COR-L47 (cell line): ENCODE measurements around the gene CCDC43.
"Not testable (repeated sequence)": the region's sequence is repeated elsewhere in the genome, so short reads cannot be mapped to it uniquely, and the experiment has no call there.

Source experiments
- DNase-seq: peaks from one replicate; lab custom pipeline; 2025; lab: John Stamatoyannopoulos, UW

CCDC43 gene, protein sequence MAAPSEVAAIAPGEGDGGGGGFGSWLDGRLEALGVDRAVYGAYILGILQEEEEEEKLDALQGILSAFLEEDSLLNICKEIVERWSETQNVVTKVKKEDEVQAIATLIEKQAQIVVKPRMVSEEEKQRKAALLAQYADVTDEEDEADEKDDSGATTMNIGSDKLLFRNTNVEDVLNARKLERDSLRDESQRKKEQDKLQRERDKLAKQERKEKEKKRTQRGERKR

DNA sequence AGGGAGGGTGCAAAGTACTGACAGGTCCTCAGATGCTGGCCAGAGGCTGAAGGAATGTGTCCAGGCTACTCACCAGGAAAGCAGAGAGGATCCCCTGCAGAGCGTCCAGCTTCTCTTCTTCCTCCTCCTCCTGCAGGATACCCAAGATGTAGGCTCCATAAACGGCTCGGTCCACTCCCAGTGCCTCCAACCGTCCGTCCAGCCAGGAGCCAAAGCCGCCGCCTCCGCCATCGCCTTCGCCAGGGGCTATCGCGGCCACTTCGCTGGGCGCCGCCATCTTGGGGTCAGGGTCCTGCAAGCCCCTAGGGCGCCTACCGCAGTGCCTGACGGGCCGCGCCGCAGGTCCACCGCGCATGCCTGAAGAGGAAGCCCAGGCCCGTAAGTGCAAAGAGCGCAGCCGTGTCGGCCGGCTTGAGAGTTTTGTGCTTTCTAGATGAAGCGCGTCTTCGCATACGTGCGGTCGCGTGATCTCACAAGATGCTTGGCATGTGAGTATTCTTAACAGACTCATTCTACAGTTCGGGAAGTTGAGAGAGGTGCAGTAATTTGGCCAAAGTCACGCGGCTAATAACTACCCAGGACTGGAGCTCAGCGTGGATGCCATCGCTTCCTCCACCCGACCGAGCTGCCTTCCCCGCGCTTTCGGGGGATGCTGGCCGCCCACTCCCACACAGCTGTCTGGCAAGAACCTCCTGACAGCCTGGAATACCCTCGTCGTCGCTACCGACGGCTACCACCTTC lies at the start of gene CCDC43:
CCDC43 (minus strand) TSS at position 300 of the 741 bp plus-strand sequence; CDS start at position 277, 23 bp downstream.
- DNase-seq, result peak; percentile 78

DNA sequence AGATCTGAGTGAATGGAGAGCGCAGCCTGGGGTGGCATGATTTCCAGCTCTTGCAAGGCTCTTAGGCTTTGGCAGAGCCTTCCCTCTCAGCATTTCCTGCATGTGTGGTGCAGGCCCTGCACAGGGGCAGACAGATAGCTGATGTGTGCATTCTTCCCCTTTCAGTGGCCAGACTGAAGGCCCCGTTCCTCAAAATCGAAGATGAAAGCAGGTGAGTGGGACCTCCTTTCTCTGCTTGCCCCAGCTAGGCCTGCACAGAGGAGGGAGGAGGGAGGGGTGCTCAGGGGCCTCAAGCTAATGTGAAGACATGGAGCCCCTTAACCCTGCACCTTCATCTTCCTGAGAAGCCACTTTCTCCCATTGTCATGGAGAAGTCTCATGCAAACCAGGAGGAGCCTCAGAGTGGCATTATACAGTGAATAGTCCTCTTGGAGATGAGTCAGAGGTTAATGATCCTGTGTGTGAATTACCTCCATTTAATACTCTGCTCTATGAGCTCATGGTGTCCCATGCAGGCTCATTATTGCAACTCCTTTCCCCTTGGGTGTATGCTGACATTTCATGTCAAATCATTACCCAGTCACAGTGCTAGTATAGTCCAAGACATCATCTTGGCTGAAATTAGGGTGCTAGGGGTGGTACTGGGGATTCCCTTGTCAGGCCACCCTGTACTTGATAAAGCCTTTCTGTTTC lies 48.8 kb upstream of the CCDC43 start:
- DNase-seq, result no peak

DNA sequence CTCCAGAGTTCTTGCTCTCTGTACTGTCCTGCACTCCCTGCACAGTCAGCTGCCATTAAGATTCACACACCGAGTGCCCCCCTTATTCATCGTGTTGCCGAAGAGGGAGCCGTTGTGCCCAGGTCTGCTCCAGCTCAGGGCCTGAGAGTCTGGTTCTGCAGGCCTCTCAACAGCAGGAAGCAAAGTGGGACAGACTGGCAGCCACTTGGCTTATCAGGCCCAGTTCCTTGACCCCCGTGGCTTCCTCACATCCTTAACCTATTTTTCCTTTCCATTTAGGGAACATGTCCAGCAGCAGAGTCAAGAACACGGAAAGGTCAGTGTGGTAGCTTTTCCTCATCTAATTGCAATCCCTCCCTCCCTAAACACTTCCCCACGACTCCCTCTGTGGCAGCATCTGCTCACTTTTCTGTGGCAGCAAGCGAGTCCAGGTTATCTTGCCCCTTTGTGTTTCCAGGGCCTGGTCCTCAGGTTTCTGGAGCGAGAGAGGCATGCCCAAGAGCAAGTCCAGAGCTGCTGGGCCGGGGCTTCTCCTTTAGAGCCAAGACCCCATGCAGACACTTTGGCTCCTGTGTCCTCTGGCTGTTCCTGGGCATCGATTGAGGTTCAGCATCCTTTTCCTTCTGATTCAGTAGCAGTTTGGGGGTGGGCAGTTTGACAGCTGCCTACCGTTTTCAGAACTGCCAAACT lies 47.1 kb upstream of the CCDC43 start:
- no peak for DNase-seq

DNA sequence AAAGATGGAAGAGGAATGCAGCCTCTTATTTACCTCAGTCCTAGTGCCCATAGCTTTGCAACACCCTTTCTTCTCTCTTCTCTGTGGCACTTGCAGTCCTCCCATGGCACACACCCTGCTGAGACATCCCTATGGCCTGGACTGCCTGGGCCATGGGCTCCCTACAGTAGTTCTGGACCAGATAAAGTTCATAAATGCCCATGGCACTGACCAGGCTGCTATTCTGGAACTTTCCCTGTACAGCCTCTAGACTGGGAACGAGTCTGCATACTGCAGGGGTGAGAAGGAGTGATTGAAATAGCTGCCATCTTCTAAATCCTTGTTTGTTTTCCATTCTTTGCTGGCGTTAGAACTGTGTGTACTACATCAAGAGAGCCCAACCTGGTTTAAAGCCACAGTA lies 44.7 kb upstream of the CCDC43 start:
- DNase-seq, result no peak

DNA sequence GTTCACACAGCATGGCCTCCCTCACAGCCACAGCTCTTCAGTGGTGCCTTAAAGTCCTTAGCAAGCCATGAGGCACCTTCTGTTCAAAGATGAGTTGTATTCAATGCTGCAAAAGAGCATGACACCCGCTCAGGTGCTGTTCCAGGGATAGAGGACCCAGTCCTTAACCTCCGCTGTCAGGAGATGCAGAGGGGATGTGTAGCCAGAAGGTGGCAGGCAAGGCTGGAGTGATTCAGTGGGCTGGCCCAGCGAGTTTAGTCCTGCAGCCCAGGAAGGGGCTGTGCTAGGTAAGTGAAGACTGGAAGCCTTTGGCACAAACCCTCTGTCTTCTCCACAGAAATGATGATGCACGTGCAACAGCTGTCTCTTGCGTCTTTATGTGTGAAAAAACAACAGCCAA lies 44.2 kb upstream of the CCDC43 start:
- DNase-seq, result no peak

GRCh38 chr17:44726121-44726520 lies 36.5 kb upstream of the CCDC43 start:
- not testable (repeated sequence) for DNase-seq

- DNase-seq, result no peak
Measured at GRCh38 chr17:44722254-44722653, 32.7 kb upstream of the CCDC43 start.

GRCh38 chr17:44719444-44719843 lies 29.9 kb upstream of the CCDC43 start:
- DNase-seq, result no peak

DNA sequence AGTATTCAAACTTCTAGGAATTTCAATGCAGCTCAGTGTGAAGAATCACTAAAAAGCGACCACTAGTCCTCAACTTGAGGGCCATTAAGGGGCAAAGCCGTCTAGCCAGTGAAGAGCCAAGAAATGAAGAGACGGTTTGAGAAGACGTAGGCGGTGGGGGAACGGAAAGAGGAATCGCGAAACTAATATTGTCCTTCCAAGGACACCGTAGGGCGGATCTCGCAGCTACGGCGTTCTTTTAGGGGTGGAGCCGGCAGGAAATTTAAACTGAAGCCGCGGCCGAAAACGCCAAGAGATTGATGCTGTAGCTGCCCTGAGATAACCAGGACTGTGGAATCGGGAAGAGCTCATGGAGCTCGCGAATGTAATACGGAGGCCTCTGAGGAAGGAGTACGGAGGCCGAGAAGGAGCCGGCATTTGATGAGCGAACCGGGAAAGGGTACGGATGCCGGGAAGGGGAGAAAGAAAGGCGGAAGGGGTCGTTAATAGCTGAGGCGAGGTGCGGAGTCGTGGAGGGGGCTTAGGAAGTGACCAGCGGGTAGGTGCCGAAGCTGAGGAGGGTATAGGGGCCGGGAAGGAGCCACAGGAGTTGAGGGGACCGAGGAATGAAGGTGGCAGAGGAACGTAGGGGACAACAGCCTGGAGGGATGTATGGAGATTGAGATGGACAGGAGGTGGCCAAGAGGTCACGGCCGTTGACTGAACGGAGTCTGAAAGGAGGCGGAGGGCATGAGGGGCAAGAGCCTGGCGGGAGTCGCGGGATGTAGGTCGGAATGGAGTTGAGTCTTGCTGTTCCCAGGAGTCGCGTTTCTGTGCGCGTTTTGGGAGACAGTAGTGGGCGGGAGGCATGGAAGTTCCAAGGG lies 19.1 kb upstream of the CCDC43 start, which contains the start of gene DBF4B:
DBF4B (plus strand) TSS at position 265 of the 863 bp plus-strand sequence; CDS start at position 421, 156 bp downstream.
- peak; percentile 87 for DNase-seq

DNA sequence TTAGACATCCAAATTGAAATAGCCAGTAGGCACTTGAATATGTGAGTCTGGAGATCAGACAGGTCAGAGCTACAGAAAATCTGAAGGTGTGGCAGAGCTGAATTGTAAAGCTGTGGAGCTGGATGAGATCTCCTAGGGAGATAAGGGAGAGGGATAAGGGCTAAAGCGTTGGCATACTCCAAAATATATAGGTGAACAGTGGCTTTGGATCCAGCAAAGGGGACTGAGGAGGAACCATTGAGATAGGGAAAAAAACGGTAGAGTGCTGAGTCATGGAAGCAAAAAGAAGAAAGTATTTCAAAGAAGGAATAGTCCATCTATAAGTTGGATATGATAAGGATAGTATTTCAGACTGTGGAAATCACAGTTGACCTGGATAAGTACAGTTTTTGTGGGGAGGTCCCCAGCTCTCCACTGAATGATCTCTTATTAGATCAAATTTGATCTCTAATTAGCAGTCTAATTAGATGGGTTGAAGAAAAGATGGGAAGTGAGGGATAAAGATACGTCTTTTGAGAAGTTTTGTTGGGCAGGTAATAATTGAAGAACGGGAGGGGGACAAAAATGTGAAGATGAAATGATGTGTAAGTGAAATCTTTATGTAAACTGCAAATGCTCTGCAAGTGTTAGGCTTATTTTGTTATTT lies 18.3 kb upstream of the CCDC43 start:
- no peak for DNase-seq

GRCh38 chr17:44700288-44700687 lies 10.7 kb upstream of the CCDC43 start:
- not testable (repeated sequence) for DNase-seq

DNA sequence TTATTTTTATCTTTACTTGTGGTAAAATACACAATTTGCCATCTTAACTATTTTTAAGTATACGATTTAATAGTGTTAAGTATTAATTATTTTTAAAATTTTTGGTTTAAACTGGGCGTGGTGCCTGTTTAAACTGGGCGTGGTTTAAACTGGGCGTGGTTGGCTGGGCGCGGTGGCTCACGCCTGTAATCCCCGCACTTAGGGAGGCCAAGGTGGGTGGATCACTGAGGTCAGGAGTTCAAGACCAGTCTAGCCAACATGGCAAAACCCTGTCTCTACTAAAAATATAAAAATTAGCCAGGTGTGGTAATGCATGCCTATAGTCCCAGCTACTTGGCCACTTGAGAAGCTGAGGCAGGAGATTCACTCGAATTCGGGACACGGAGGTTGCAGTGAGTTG lies 4.0 kb upstream of the CCDC43 start:
- no peak for DNase-seq

- DNase-seq, result not testable (repeated sequence)
Measured at GRCh38 chr17:44690746-44691306, 1.2 kb upstream of the CCDC43 start.

- no peak for DNase-seq
Measured at GRCh38 chr17:44688675-44689476, 700 bp downstream of the CCDC43 start.

DNA sequence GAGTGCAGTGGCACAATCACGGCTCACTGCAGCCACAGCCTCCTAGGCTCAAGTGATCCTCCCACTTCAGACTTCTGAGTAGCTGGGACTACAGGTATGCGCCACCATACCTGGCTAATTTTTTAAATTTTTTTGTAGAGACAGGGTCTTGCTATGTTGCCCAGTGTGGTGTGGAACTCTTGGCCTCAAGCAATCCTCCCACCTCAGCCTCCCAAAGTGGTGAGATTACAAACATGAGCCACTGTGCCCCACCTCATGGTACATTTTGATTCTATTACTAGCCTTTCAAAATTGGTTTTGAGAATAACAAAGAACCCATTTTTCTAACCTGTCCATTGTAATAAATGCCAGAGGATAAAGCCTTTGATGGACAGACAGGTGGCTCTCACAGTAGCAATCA lies 1.4 kb downstream of the CCDC43 start:
- no peak for DNase-seq

DNA sequence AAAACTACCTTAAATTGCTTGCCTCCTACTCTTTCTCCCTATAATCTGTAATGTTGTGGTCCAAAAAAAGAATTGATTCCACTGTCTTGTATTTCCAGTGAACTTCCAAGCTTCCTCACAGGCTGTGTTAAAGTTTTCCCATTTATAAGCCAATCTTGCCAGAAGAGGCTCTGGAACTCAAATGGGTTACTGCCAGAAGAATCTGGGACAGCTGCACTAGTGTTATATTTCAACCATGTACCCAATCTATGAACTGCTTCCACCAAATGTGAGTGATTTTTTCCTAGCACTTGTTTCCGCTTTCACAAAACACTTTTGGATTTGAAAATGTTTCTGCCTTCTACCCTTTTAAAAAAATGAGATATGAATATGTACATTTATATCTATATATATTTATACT lies 1.8 kb downstream of the CCDC43 start:
- DNase-seq, result no peak

DNA sequence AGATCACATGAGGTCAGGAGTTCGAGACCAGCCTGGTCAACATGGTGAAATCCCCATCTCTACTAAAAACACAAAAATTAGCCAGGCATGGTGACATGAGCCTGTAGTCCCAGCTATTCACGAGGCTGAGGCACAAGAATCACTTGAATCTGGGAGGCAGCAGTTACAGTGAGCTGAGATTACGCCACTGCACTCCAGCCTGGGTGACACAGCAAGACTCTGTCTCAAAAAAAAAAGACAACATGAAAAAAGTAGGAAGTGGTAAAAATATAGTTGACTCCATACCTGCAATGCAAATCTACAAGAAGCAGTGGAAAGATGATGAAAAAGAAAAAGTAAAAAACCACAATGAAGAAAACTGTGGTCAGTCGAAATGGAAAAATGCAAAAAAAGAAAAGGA lies 6.3 kb downstream of the CCDC43 start:
- DNase-seq, result not testable (repeated sequence)

DNA sequence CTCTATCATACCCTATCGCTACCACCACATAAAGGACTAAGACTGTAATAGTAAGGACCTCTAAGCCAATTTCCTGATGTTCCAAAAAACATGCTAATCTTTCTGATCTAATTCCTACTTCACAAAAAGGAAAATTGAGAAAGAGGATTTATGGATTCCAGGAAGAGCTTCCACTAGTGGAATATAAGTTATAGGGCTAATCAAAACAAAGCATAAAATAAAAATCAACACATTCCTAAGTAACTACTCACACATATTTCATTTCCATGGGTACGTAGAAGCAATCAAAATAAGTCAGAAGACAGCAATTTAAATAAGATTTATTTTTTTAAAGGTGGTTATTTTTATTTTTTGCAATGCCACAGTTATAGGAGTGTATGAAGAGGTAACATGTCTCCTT lies 12.4 kb downstream of the CCDC43 start:
- DNase-seq, result no peak

GRCh38 chr17:44673893-44674292 lies 15.7 kb downstream of the CCDC43 start:
- no peak for DNase-seq
